KBM-7 (cell line): ENCODE measurements around the gene ABCC11.
"Not testable (repeated sequence)": the region's sequence is repeated elsewhere in the genome, so short reads cannot be mapped to it uniquely, and the experiment has no call there.

ENCODE experiments used
- DNase-seq: peaks from one replicate; pipeline ENCODE4 v3.0.0-alpha.2; 2015
- in situ Hi-C: fragments of 300-500 bp; cut with MboI; formaldehyde crosslinking; loops from 2 replicates; pipeline ENCODE4 v1.14.3; 2020; ENCODE audit warnings: low sequenced_read_pairs, low pct_unique_long_range_greater_than_20kb, mixed read lengths

The ABCC11 gene

DNA sequence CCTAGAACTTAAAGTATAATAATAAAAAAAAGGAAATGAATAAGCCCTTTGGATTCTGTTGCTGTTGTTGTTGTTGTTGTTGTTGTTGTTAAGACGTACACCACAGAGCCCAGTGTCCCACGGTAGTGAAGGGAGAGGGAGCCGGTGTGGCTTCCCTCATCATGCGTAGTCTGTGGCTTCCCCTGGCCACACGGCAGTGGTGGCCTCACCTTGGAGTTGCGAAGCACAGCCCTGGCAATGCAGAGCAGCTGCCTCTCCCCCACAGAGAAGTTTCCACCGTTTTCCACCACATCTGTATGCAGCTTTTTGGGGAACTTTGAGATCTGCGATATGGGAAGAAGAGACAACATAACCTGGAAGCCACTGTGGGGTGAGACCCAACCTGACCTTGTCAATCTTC is 77.4 kb downstream of the ABCC11 start:
- in situ Hi-C loops, result no loop called here
- DNase-seq, result no peak

DNA sequence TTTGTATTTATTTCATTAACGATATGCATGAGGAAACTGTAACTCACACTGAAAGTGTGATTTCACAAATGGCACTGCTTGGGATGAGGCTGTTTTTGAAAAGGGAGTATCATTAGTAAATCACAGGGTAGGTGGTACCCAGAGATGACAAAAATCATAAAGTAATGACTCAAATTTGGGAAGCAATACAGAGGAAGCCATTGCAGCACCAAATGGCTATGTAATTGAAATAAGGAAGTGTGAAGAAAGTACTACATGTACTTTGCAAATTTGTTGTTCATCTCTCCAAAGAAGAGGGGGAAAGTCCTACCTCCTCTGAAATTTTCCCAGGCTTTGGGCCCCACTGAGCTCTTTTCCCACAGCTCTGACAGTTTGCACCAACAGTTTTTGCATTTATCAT is 79.3 kb downstream of the ABCC11 start:
- no peak for DNase-seq
- in situ Hi-C loops, result no loop called here

DNA sequence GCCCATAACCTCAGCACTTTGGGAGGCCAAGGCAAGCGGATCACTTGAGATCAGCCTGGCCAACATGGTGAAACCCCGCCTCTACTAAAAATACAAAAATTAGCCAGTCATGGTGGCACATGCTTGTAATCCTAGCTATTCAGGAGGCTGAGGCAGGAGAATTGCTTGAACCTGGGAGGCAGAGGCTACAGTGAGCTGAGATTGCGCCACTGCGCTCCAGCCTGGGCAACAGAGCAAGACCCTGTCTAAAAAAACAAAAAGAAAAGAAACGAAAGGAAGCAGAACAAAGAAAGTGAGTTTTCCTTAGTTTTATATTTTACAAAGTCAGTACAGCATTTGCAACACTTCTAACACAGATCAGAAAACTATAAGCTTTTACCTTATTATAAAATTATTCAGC is 80.7 kb downstream of the ABCC11 start:
- DNase-seq, in situ Hi-C loops: not testable (repeated sequence)

DNA sequence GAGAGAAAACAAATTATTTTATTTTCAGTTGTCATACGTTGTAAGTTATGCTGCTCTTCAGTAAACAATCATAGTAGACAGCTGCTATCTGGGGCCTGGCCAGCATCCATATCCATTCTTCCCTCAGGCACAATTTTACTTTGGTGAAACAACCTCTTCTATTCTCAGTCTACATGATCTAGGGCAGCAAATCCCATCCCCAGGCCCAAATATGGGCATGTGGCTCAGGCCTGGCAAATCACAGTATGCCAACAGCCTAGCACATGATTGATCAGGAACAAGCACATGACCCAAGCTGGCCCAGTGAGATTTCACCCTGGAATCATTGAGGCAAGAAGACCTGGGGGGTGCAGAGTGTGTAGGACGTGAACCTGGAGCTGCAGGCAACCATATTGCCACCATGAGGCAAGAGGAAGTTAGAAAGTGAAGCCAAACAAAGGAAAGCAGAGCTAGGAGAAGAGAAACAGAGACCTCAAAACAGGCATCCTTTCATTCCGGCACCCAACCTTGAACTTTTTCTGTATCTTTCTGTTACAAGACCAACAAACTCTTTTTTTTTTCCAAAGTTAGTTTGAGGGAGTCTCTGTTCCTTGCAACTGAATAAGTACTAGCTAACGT is 81.3 kb downstream of the ABCC11 start:
- in situ Hi-C loops, result no loop called here
- no peak for DNase-seq

DNA sequence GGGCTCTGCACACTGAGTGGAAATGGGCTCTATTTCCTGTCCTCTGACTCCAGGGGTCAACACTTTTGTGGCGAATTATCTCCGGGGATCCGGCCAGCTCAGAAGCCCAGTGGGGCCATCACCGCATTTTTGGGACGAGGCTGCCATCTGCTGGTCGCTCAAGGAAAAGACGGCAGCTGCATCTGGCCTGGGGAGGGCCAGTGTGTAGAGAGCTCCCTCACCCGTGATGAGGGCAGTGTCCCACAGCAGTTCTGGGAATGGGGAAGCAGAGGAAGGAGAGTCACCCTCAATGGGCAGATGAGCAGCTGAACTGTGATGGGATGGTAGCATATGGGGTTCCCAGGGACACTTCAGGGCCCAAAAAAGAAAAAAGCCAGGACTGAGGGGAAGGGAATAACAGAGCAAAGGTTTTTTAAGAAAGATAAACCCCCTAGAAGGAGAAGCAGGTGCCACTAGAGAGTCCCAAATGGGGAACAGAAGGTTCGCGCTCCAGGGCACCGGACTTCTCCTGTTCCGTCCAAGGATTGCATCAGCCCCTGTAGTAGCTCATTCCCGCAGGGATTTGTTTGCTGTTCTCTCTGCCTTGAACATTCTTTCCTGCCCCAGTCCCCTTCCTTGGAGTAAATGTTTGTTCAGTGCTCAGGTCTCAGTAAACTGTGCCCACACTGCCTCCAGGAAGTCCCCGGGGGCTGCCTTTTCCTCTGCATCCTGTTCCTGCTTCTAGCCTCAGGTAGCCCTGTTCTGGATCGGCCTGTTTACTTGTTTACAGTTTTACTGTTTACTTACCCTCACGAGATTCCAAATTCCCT is 82.2 kb downstream of the ABCC11 start:
- in situ Hi-C loops, result no loop called here

DNA sequence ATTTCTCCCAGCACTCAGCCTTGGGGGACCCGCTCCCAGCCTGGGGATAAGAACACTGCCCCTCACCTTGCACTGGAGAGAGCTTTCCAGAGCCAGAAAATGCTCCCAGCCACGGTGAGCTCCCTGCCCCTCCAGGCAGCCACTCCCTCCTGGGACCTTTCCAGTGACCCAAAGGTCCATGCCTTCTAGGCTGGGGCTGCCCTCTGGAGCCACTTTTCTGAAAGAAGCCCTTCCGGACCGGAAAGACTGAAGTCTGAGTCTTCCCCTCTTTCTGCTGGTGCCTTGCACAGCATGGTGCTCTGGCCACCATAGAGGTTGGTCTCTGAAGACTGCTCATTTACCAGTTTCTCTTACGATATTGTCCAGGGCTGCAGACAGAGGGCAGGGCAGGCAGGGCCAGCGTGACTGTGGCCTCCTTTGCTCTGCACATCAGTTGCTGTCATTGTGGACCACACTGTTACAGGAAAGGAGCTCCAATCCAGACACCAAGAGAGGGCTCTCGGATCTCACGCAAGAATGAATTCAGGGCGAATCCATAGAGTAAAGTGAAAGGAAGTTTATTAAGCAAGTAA is 84.4 kb downstream of the ABCC11 start:
- in situ Hi-C loops, result no loop called here
- no peak for DNase-seq

More for the DNA sequence above, 82.2 kb downstream of the ABCC11 start:
- peak; percentile 67 for DNase-seq

DNA sequence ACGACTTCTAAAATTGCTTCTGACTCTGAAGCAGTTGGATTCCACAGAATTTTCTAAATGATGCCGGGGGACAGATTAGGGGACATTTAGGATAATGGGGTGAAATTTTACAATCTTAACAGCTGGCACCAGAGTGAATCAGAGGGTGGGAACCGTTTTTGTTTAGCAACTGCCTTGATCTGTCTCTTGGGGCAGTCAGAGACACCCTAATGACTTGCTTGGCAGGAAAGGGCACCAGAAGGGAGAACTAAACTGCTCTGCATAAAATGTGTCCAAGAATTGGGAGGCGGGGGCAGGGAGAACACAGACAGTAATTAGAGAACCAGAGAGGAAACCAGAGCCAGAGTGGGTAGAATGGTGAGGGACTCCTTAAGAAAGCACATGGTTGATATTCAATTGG is 85.4 kb downstream of the ABCC11 start:
- no peak for DNase-seq
- in situ Hi-C loops, result no loop called here

DNA sequence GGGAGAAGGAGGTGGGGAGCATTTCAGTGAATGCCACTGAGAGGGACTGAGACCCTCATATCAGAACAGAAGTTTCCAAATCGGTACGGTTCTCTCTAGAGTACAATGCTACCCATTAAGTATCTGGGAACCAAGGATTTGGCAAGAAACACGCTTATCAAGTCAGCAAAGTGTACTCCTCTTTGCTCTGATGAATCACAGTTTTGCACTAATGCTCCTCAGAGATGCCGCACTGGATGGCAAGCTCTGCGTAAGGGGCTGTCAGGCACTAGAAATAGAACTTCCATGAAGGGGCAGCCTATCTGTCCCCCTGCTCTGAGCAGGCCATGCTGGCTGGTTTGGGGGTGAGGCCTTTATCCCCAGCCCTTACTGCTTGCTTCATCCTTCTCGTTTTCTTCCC is 86.8 kb downstream of the ABCC11 start:
- no peak for DNase-seq
- in situ Hi-C loops, result no loop called here

DNA sequence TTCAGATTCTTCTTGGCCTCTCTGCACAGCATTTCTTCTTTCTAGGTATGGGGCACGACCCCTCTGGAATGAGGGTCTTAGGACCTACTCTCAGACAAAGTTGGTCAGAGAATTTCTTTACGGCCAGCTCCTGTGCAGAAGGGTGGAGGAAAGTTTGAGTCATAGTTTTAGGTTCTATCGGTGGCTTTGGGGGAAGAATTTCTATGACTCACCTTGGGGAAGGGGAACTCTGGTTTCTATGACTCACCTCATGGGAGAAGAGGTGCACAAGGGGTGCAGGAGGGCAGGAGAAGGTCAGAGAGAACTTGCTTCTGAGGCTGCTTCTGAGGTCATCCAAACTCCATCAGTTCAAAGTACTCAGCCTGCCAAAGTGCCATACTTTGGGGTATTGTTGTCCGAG is 89.0 kb downstream of the ABCC11 start:
- peak; percentile 11 for DNase-seq
- in situ Hi-C loops, result no loop called here

DNA sequence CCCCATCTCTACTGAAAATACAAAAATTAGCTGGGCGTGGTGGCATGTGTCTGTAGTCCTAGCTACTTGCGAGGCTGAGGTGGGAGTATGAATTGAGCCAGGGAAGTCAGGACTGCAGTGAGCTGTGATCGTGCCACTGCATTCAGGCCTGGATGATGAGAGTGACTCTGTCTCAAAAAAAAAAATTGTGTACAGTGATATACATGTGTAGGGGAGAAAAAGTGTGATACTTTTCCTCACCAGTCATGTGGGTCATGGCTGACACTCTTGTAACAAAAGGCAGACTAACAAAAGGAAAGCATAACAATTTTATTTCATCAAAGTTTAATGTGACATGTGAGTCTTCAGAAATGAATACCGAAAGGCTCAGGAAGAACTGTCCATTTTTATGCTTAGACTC is 89.5 kb downstream of the ABCC11 start:
- no peak for DNase-seq
- in situ Hi-C loops, result no loop called here

DNA sequence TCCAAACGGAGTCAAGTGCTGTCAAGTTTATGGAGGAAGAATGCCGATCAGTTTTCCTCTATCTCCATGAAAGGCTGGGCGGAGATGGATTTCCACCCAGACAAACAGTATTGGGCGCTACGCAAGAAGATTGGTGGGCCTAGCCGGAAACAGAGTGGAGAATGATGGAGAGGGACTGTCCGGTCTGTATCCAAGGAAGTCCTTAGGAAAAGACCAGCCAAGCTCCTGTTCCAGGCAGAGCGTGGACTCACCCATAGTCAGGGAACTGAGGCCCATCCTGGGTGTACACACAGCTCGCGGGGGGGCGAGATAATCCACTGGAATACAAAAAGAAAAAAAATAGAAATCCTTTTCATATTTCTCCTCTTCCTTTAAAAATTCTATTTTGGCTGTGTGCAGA is 90.0 kb downstream of the ABCC11 start:
- in situ Hi-C loops, result no loop called here

DNA sequence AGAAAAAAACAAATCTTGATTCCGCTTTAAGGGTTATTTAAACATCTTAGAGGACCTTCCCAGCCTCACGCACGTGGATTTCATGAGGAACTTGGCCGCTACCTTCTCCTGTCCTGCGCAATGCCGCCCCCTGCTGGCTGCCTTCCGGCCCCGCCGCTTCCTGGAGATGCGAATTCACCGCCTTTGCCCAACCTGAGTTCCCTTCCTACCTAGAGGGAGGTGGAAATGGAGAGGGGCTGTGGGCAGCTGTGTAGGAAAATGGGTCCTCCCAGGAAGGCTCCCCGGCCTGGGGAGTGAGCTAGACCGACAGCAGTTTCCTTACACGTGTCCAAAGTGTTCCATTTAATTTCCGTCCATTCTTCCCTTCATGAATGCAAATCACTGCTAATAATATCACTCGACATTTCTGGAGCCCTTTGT is 90.5 kb downstream of the ABCC11 start:
- DNase-seq, result peak; percentile 81
- in situ Hi-C loops, result no loop called here

More for the DNA sequence above, 90.0 kb downstream of the ABCC11 start:
- no peak for DNase-seq

DNA sequence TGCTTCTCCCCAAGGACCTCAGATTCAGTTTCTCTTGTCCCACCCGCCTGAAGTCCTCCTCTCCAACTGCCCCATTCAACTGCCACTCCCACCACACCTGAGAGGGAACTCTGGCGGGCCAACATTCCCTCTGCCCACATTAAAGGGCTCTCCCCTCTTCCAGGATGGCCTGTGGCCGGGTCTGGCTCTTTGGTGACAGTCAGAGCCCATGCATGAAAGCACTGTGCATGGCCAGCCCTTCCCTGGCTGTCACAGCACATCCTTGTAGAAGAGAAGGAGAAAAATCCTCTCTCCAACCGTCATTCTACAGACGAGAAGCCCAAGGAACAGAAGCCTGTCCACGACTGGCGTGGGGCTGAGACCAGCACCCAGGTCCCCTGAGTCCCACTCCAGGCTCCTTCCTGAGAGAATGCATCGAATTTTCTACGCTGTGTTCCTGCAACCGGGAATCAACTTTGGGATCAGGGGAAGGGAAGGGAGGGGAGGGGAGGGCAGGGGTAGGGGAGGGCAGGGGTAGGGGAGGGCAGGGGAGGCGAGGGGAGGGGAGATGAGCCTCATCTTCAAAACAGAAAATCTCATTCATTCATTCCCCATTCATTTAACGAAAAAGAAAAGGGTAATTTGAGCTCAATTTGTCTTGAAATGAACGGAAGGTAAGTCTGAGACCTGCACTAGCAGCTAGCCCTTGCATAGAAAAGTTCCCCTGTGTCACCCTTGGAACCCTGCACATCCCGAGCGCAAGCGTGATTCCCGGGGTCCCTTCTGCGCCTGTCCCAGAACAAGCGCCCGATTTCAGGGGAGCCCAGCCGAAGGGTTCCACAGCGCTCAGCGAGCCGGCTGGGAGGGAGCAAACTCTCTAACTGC is 91.2 kb downstream of the ABCC11 start, which contains the start of gene ABCC12:
TSS of gene ABCC12 (minus strand) at position 68 of the 864 bp plus-strand sequence. CDS start 9,569 bp downstream, outside the sequence.
- in situ Hi-C loops, result no loop called here
- no peak for DNase-seq

DNA sequence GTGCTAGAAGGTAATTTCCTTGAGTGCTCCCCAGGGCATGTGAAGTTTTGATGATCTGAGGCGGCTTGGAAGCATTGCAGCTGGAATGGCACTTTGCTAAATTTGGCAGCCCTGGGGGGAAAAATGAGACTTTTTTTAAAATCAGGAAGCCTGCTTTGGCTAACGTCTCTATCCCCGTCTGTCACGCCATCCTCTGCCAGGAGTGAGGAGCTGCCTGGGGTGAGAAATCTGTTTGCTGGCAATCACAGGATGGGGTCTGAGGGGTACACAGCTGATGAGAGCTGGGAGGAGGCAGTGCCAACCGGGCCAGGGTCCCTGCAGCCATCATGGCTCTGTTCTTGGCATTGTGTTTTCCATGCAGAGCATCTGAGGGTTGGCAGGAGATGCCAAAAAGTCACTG is 93.6 kb downstream of the ABCC11 start:
- in situ Hi-C loops, result no loop called here
- DNase-seq, result no peak

DNA sequence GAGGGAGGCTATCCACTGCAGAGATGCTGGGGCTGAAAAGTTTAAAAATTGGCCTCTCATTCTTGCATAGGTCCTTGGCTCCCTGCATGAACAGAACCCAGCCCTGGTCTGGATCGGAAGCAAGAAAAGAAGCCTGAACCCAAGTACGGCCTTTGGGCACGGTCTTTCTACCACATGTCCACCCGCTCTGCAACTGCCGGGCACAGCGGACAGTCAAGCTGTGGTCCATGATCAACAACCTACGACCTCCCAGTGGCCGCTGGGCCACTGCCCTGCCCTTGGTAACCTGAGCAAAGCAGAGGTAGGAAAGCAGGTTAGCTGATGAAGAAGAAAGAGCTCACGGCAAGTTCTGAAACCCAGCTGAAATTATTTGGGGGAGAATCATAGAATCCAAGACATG is 95.1 kb downstream of the ABCC11 start:
- in situ Hi-C loops, result no loop called here
- no peak for DNase-seq

DNA sequence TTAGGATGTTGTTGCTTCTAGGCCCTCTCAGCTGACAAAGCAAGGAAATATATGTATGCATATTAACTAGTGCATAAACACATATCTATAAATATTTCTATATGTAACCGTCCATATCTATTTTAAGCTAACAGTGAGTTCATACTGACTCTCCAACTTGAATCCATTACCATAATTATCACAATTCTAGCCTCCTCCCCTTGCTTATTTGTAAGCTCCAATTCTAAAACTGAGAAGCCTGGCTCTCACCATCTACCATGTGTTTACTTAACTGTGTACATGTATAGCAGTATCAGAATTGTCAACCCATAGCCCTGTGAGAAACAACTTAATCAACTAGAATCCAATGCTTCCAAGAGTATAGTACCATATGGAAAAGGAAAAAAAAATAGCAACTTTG is 96.6 kb downstream of the ABCC11 start:
- DNase-seq, result no peak
- in situ Hi-C loops, result no loop called here

DNA sequence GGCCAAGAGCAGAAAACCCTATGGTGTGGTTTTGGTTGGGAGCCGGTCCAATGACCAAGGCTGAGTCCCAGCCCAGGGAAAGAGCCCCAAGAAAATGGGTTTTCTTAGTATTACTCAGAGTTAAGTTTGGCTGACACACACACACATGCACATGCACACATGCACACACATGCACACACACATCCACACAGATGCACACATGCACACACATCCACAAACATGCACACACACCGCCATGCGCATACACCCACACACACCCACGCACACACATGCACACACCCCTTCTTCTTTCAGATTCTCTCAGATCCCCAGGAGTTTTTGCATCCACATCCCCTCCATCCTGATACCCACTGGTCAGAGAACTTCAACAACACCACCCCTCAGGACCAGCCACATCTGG is 100.6 kb downstream of the ABCC11 start:
- in situ Hi-C loops, result no loop called here
- no peak for DNase-seq

DNA sequence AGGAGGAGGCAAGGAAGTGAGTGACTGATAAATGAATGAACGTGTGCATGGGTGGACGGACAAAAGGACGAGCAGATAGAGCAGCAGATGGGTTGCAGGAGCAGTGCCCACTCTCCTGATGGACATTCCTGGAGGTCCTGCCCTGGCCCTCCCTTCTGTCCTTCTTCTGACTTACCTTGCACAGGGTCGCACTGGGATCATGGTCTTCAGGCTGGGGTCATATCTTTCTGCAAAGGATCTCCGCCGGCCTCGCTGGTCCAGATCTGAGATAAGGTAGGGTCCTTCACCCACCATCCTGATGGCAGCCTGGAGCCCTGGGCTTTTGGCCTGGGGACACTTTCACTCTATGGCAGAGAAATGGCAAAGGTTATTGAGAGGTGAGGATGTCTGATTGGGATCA is 101.2 kb downstream of the ABCC11 start:
- DNase-seq, result no peak
- in situ Hi-C loops, result no loop called here

DNA sequence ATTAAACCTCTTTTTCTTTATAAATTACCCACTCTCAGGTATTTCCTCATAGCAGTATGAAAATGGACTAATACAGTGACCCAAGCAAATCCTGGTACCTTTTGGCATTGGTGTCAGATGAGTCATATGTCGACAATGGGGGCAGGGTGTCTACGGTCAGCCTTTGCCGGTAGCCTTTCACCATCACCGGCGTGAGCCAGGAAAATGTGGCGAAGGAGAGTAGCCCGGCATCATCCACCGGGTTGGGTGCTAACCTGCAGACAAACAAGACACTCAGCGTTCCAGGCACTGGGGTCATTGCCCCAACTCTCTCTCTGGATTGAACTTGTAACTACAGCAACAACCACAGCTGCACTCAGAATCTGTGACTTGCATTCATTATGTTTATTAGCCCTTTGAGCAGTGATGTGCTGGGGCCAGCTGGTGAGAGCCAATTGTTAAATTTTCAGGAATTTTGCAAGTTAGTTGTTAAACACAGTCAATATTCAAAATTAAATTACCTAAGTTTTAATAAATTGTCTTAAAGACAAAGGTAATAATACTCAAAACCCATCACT is 103.4 kb downstream of the ABCC11 start:
- in situ Hi-C loops, result no loop called here
- DNase-seq, result no peak
